Mesothelial cell of epicardium (in vitro differentiated cells): ENCODE results near the gene C22orf23. TPM values are rescaled to one million over a fixed set of nuclear protein-coding genes. Genes with fewer than 3 reads are reported as not detected.

Experiments
- DNase-seq, 2 experiments: peaks; one replicate each; pipeline ENCODE4 v3.0.0; 2021; ENCODE audit warnings: low spot score in 2 of 2; ENCODE audit not compliant: unreplicated experiment in 2 of 2
- H3K27ac Mint-ChIP-seq: 2 replicates; pipeline ENCODE4 v1.8.0; 2021; ENCODE audit warnings: mixed read lengths
- H3K27me3 Mint-ChIP-seq: 2 replicates; pipeline ENCODE4 v1.8.0; 2021; ENCODE audit warnings: low read depth, mixed read lengths
- H3K36me3 Mint-ChIP-seq: 2 replicates; pipeline ENCODE4 v1.8.0; 2021; ENCODE audit warnings: mixed read lengths
- H3K4me1 Mint-ChIP-seq: 2 replicates; pipeline ENCODE4 v1.8.0; 2021; ENCODE audit warnings: mixed read lengths
- H3K4me3 Mint-ChIP-seq: 2 replicates; pipeline ENCODE4 v1.8.0; 2021; ENCODE audit warnings: mild to moderate bottlenecking, moderate library complexity, mixed read lengths
- H3K9me3 Mint-ChIP-seq: 2 replicates; pipeline ENCODE4 v1.8.0; 2021; ENCODE audit warnings: mixed read lengths
- CTCF ChIP-seq: fragments of 200-600 bp; sonication (generic); IDR thresholded peaks from one replicate; pipeline ENCODE4 v1.5.0; 2021; ENCODE audit warnings: antibody characterized with exemption; ENCODE audit not compliant: unreplicated experiment
- total RNA-seq: library from RNA; stranded (reverse); gene quantifications from 3 replicates; pipeline ENCODE4 v1.2.1, GENCODE V29; 2021

Gene C22orf23
- total RNA-seq, 1 donor from 2014 or later, result 0.40 TPM

GRCh38 chr22:37983860-37984791 is 30.7 kb upstream of the C22orf23 start, which contains the start of gene SOX10:
SOX10 (minus strand) TSS chr22:37984555; CDS start chr22:37983784, 771 bp downstream.
- Mint-ChIP-seq H3K36me3 (peaks cover 8% of the 10 kb centered on the region), H3K9me3 (no peaks in the 10 kb centered on the region), H3K4me3 (peak within 1 kb of the TSS; percentile 15), H3K27me3 (peaks cover 50% of the 10 kb centered on the region), H3K27ac (no peak within 1 kb of the TSS), H3K4me1 (peaks cover 3% of the 10 kb centered on the region)
- no peak for TF ChIP-seq CTCF
- DNase-seq, result no peak

- Mint-ChIP-seq H3K4me1 (peaks cover 3% of the 10 kb centered on the region), H3K9me3 (no peaks in the 10 kb centered on the region), H3K36me3 (peaks cover 8% of the 10 kb centered on the region), H3K27me3 (peaks cover 50% of the 10 kb centered on the region), H3K27ac (no peak overlapping the region), H3K4me3 (peak overlapping the region; percentile 15)
- DNase-seq, result peak in 1 of 2 experiments; percentile 66
- TF ChIP-seq CTCF, result peak; percentile 66
These were observed 29.8 kb upstream of the C22orf23 start for GRCh38 chr22:37982938-37983859.

- Mint-ChIP-seq H3K4me3 (no peak overlapping the region), H3K9me3 (no peaks in the 10 kb centered on the region), H3K27me3 (peaks cover 50% of the 10 kb centered on the region), H3K4me1 (peaks cover 3% of the 10 kb centered on the region), H3K36me3 (peaks cover 8% of the 10 kb centered on the region), H3K27ac (no peak overlapping the region)
- TF ChIP-seq CTCF, result no peak
- no peak for DNase-seq
These were observed 28.9 kb upstream of the C22orf23 start for GRCh38 chr22:37982151-37982785.

- TF ChIP-seq CTCF, result no peak
- Mint-ChIP-seq H3K27me3 (peaks cover 50% of the 10 kb centered on the region), H3K4me1 (peaks cover 3% of the 10 kb centered on the region), H3K4me3 (no peak overlapping the region), H3K36me3 (peaks cover 9% of the 10 kb centered on the region), H3K27ac (no peak overlapping the region), H3K9me3 (no peaks in the 10 kb centered on the region)
- no peak for DNase-seq
These were observed 28.0 kb upstream of the C22orf23 start for GRCh38 chr22:37981282-37982011.

GRCh38 chr22:37979782-37980181 is 26.4 kb upstream of the C22orf23 start:
- DNase-seq, result no peak
- Mint-ChIP-seq H3K4me3 (no peak overlapping the region), H3K27me3 (peaks cover 42% of the 10 kb centered on the region), H3K36me3 (peaks cover 11% of the 10 kb centered on the region), H3K9me3 (no peaks in the 10 kb centered on the region), H3K27ac (no peak overlapping the region), H3K4me1 (peaks cover 3% of the 10 kb centered on the region)
- no peak for TF ChIP-seq CTCF
